A172 (cell line): ENCODE measurements around the gene SART1. TPM values are rescaled to one million over a fixed set of nuclear protein-coding genes. Genes with fewer than 3 reads are reported as not detected.
A peak's percentile ranks its signal among the peaks of the same experiment; 100 is the strongest.
"Not testable (repeated sequence)": the region's sequence is repeated elsewhere in the genome, so short reads cannot be mapped to it uniquely, and the experiment has no call there.

Source experiments
- DNase-seq: peaks from one replicate; pipeline ENCODE4 v3.0.0-alpha.2; 2015; ENCODE audit warnings: low spot score
- total RNA-seq: library from RNA; depleted of rRNA; stranded (reverse); fragments of >200 nt; shearing (Covaris generic); gene quantifications from 2 replicates; pipeline ENCODE4 v1.2.3, GENCODE V29; 2014; rRNA removed

SART1 gene
- total RNA-seq, 1 experiment from 2014 or later: 35.8 TPM

GRCh38 chr11:66017321-66017720, 55.8 kb downstream of the SART1 start:
- no peak for DNase-seq

GRCh38 chr11:66020212-66020611, 58.7 kb downstream of the SART1 start:
- DNase-seq: no peak

GRCh38 chr11:66020618-66021357, 59.3 kb downstream of the SART1 start:
- peak; percentile 93 for DNase-seq

GRCh38 chr11:66022401-66023185, 61.1 kb downstream of the SART1 start:
- DNase-seq: no peak

GRCh38 chr11:66023186-66023440, 61.6 kb downstream of the SART1 start:
- DNase-seq: not testable (repeated sequence)

- DNase-seq: no peak
These were observed 64.5 kb downstream of the SART1 start, which contains the start of gene CATSPER1 for GRCh38 chr11:66026017-66026529. Gene CATSPER1, minus strand, starts transcription at chr11:66026479. Its CDS starts 100 bp downstream, at chr11:66026379.

Other genes with a start within 250 kb of the SART1 start
- gene KAT5, start 249.5 kb upstream of the SART1 start, total RNA-seq: 26.1 and 37.3 TPM in 2 replicates
- 81.0 and 84.7 TPM in 2 replicates for gene RNASEH2C, start 240.9 kb upstream of the SART1 start, total RNA-seq
- gene AP5B1, start 180.8 kb upstream of the SART1 start, total RNA-seq: 13.2 and 14.8 TPM in 2 replicates
- gene OVOL1, start 174.7 kb upstream of the SART1 start, total RNA-seq: not detected in 2 replicates
- gene SNX32, start 127.8 kb upstream of the SART1 start, total RNA-seq: not detected in 2 replicates
- gene CFL1, start 103.6 kb upstream of the SART1 start, total RNA-seq: 1,263 and 1,396 TPM in 2 replicates
- gene MUS81, start 101.3 kb upstream of the SART1 start, total RNA-seq: 27.1 and 35.3 TPM in 2 replicates
- gene EFEMP2, start 88.9 kb upstream of the SART1 start, total RNA-seq: 48.5 and 56.8 TPM in 2 replicates
- gene CTSW, start 81.9 kb upstream of the SART1 start, total RNA-seq: 0.79 and 1.8 TPM in 2 replicates
- gene FIBP, start 73.3 kb upstream of the SART1 start, total RNA-seq: 131 and 171 TPM in 2 replicates
- 27.3 and 28.0 TPM in 2 replicates for gene CCDC85B, start 71.1 kb upstream of the SART1 start, total RNA-seq
- gene FOSL1, start 61.3 kb upstream of the SART1 start, total RNA-seq: 71.3 and 109 TPM in 2 replicates
- gene C11orf68, start 42.7 kb upstream of the SART1 start, total RNA-seq: 22.2 and 27.3 TPM in 2 replicates
- 259 and 262 TPM in 2 replicates for gene DRAP1, start 42.3 kb upstream of the SART1 start, total RNA-seq
- gene TSGA10IP, start 16.3 kb upstream of the SART1 start, total RNA-seq: not detected in 2 replicates
- gene EIF1AD, start 40.4 kb downstream of the SART1 start, total RNA-seq: 45.6 and 54.5 TPM in 2 replicates
- 53.2 and 72.3 TPM in 2 replicates for gene BANF1, start 40.8 kb downstream of the SART1 start, total RNA-seq
- not detected in 2 replicates for gene CST6, start 50.3 kb downstream of the SART1 start, total RNA-seq
- gene CATSPER1, start 64.7 kb downstream of the SART1 start, total RNA-seq: 0.29 and 0.41 TPM in 2 replicates
- not detected in 2 replicates for gene GAL3ST3, start 87.4 kb downstream of the SART1 start, total RNA-seq
- gene SF3B2, start 90.6 kb downstream of the SART1 start, total RNA-seq: 172 and 177 TPM in 2 replicates
- gene PACS1, start 108.5 kb downstream of the SART1 start, total RNA-seq: 15.1 and 18.0 TPM in 2 replicates